CD8-positive, alpha-beta memory T cell (primary cell): ENCODE results near the gene CREB3. TPM values are rescaled to one million over a fixed set of nuclear protein-coding genes. Genes with fewer than 3 reads are reported as not detected.

Experiments
- CTCF ChIA-PET: fragments of 350-600 bp; sonication (Branson Sonifier 250); formaldehyde crosslinking; loops from one replicate; lab custom pipeline; 2021; ENCODE audit warnings: antibody characterized with exemption; lab: Charles Lee
- POLR2A ChIA-PET: fragments of 350-600 bp; sonication (Branson Sonifier 250); formaldehyde crosslinking; loops from one replicate; lab custom pipeline; 2021; ENCODE audit warnings: antibody characterized with exemption; lab: Charles Lee
- DNase-seq, 5 donors: peaks; one replicate each; pipeline versions ENCODE4 v3.0.0 to v3.0.0-alpha.2; 2020 to 2022; ENCODE audit warnings: mixed read lengths in 1 of 5
- H3K27ac ChIP-seq: one replicate; pipeline ENCODE4 v1.7.0; 2013; ENCODE audit warnings: low read depth, mild to moderate bottlenecking, low read length, moderate library complexity
- H3K27me3 ChIP-seq: 2 replicates; pipeline ENCODE4 v1.7.0; 2013; ENCODE audit warnings: low read length, mild to moderate bottlenecking; ENCODE audit not compliant: insufficient read depth, poor library complexity, severe bottlenecking
- H3K36me3 ChIP-seq: 2 replicates; pipeline ENCODE4 v1.7.0; 2013; ENCODE audit warnings: mild to moderate bottlenecking, low read length, moderate library complexity; ENCODE audit not compliant: insufficient read depth
- H3K4me1 ChIP-seq: 2 replicates; pipeline ENCODE4 v1.7.0; 2013; ENCODE audit warnings: mild to moderate bottlenecking, low read length, moderate library complexity; ENCODE audit not compliant: insufficient read depth
- H3K4me3 ChIP-seq: 2 replicates; pipeline ENCODE4 v1.7.0; 2013; ENCODE audit warnings: mild to moderate bottlenecking, low read length
- H3K9me3 ChIP-seq: 2 replicates; pipeline ENCODE4 v1.7.0; 2013; ENCODE audit warnings: mild to moderate bottlenecking, low read length
- H3K27ac Mint-ChIP-seq, 8 donors: one replicate each; pipeline ENCODE4 v1.8.0; 2020 to 2021; ENCODE audit warnings: mixed read lengths in 8 of 8, mild to moderate bottlenecking in 6 of 8, inconsistent platforms in 3 of 8, moderate library complexity in 3 of 8
- H3K27me3 Mint-ChIP-seq, 2 donors: one replicate each; pipeline ENCODE4 v1.8.0; 2020 to 2021; ENCODE audit warnings: mixed read lengths in 2 of 2, mild to moderate bottlenecking in 1 of 2, moderate library complexity in 1 of 2
- H3K36me3 Mint-ChIP-seq, 3 donors: one replicate each; pipeline ENCODE4 v1.8.0; 2020 to 2021; ENCODE audit warnings: mixed read lengths in 3 of 3, inconsistent platforms in 1 of 3, mild to moderate bottlenecking in 1 of 3
- H3K4me1 Mint-ChIP-seq, 3 donors: one replicate each; pipeline ENCODE4 v1.8.0; 2020 to 2021; ENCODE audit warnings: mixed read lengths in 3 of 3, inconsistent platforms in 1 of 3, mild to moderate bottlenecking in 1 of 3
- H3K4me3 Mint-ChIP-seq, 7 donors: one replicate each; pipeline ENCODE4 v1.8.0; 2020 to 2021; ENCODE audit warnings: mixed read lengths in 7 of 7, mild to moderate bottlenecking in 6 of 7, moderate library complexity in 4 of 7, inconsistent platforms in 2 of 7
- H3K9me3 Mint-ChIP-seq, 5 donors: one replicate each; pipeline ENCODE4 v1.8.0; 2020 to 2022; ENCODE audit warnings: mixed read lengths in 5 of 5, mild to moderate bottlenecking in 3 of 5, moderate library complexity in 2 of 5, inconsistent platforms in 1 of 5
- polyA plus RNA-seq: library from polyadenylated mRNA; unstranded; fragments of 300-500 nt; fragmentation: Illumina TruSeq; gene quantifications from one replicate; pipeline ENCODE4 v1.2.3, GENCODE V29; 2021
- total RNA-seq, 2 experiments: library from RNA; stranded (reverse); gene quantifications; one replicate each; pipeline ENCODE4 v1.2.3, GENCODE V29; 2021

The CREB3 gene
- total and polyA plus RNA-seq, 3 experiments from 2014 or later, result 38.0 to 53.6 (median 38.6) TPM

DNA sequence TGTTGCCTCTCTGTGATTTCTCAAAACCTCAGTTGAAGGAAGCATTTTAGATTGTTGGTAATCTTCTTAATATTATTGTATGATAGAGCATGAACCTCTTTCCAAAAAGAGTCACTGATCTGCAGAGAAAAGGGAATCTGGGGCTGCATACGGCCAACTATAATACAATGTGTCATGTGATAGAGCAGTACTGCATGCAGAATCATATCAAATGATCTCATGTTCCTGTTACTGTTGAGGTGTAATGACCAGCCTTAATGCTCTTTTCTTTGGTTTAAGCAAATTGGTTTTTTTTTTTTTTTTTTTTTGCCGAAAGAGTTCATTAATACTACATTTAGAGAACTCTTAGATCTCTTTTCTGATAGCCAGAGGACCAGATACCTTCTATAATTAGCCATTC, 34.5 kb downstream of the CREB3 start:
- no peak overlapping the region for H3K4me3 Mint-ChIP-seq
- no peaks in the 10 kb centered on the region for H3K4me1 ChIP-seq
- H3K4me3 ChIP-seq, result no peak overlapping the region
- no peaks in the 10 kb centered on the region for H3K27me3 Mint-ChIP-seq
- H3K27me3 ChIP-seq, result no peaks in the 10 kb centered on the region
- H3K36me3 ChIP-seq, result no peaks in the 10 kb centered on the region
- CTCF ChIA-PET, result no interaction called here
- no peaks in the 10 kb centered on the region for H3K9me3 ChIP-seq
- DNase-seq, result no peak
- POLR2A ChIA-PET, result no interaction called here
- H3K4me1 Mint-ChIP-seq, result peaks cover 12 to 27% (median 14%) of the 10 kb centered on the region in 3 donors
- H3K36me3 Mint-ChIP-seq, result peaks cover 0 to 2% (median 0%) of the 10 kb centered on the region in 3 donors
- H3K27ac ChIP-seq, result no peak overlapping the region
- no peaks in the 10 kb centered on the region for H3K9me3 Mint-ChIP-seq
- no peak overlapping the region for H3K27ac Mint-ChIP-seq

DNA sequence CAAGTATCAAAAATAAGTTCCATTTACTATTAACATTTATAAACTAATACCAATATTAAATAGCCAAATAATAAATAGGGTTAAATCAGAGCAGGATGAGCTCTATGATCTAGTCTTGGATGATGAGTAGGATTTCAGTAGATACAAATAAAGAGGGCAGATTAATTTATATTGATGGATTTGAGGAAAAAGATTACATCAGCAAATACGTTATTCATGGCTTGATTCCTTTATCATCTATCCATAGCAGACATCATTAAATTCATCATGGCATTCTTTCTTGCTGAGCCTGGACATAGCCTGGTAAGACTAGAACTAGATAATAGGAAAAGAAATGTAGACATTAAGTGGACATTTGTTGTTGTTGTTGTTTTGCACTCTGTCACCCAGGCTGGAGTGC, 35.0 kb downstream of the CREB3 start:
- Mint-ChIP-seq H3K9me3 (no peaks in the 10 kb centered on the region), H3K27ac (no peak overlapping the region), H3K4me1 (peaks cover 12 to 26% (median 13%) of the 10 kb centered on the region in 3 donors), H3K36me3 (peaks cover 0 to 2% (median 0%) of the 10 kb centered on the region in 3 donors), H3K27me3 (no peaks in the 10 kb centered on the region), H3K4me3 (no peak overlapping the region)
- Histone ChIP-seq H3K36me3 (no peaks in the 10 kb centered on the region), H3K27me3 (no peaks in the 10 kb centered on the region), H3K27ac (no peak overlapping the region), H3K9me3 (no peaks in the 10 kb centered on the region), H3K4me1 (no peaks in the 10 kb centered on the region), H3K4me3 (no peak overlapping the region)
- DNase-seq, result no peak
- POLR2A ChIA-PET, result no interaction called here
- CTCF ChIA-PET, result interaction anchor here (0.8 kb wide), 1 partner anchor 59 kb away, joined by 3 read pairs; no protein-coding TSS in a partner anchor

DNA sequence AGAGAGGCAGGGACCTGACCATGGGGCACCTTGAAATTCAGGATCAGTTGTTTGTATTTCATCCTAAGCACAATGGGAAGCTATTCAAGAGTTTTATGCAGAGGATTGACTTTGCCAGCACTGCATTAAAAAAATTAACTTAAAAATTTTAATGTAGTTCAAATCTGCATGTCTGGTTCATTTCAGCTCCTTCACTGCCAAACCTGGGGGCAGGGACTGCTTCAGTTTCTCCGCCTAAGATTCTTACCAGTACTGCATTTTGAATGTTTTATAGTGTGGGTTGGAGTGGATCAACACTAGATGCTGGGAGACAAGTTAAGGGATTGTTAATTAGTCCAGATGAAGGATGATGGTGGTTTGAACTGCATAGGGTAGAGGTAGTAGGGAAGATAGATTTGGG, 37.3 kb downstream of the CREB3 start:
- Mint-ChIP-seq H3K27me3 (no peaks in the 10 kb centered on the region), H3K36me3 (peaks cover 0 to 3% (median 0%) of the 10 kb centered on the region in 3 donors), H3K4me3 (no peak overlapping the region), H3K9me3 (no peaks in the 10 kb centered on the region), H3K4me1 (peaks cover 10 to 19% (median 12%) of the 10 kb centered on the region in 3 donors), H3K27ac (no peak overlapping the region)
- CTCF ChIA-PET, result interaction anchor here (1.2 to 3.0 kb wide), 2 partner anchors 13 to 112 kb away, joined by 5 to 11 read pairs; no protein-coding TSS in a partner anchor
- POLR2A ChIA-PET, result no interaction called here
- H3K4me1 ChIP-seq, result no peaks in the 10 kb centered on the region
- no peaks in the 10 kb centered on the region for H3K27me3 ChIP-seq
- H3K36me3 ChIP-seq, result no peaks in the 10 kb centered on the region
- no peak overlapping the region for H3K27ac ChIP-seq
- no peaks in the 10 kb centered on the region for H3K9me3 ChIP-seq
- no peak for DNase-seq
- no peak overlapping the region for H3K4me3 ChIP-seq

DNA sequence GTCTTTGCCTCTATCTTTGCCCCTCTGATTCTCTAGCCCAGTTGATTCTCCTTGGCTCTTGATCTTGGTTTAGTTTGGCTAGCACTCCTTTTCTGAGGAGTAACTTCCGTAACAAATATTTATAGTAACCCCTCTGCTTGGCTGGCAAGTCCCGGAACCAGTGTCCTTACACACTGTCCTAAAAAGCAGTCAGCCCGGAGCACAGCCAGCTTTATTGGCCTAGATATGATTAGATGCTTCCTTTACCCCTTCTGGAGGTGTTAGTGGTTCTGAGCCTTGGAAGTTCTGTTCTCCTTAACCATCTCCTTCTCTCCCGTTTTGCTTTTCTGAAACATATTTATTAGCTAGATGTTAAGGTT, 38.6 kb downstream of the CREB3 start:
- H3K36me3 ChIP-seq, result no peaks in the 10 kb centered on the region
- Mint-ChIP-seq H3K27ac (no peak overlapping the region), H3K4me3 (no peak overlapping the region), H3K27me3 (no peaks in the 10 kb centered on the region), H3K4me1 (peaks cover 9 to 15% (median 12%) of the 10 kb centered on the region in 3 donors), H3K36me3 (peaks cover 0 to 5% (median 0%) of the 10 kb centered on the region in 3 donors), H3K9me3 (no peaks in the 10 kb centered on the region)
- ChIA-PET CTCF (interaction anchor here (2.8 to 3.0 kb wide), 2 partner anchors 14 to 19 kb away, joined by 8 to 11 read pairs; no protein-coding TSS in a partner anchor), POLR2A (interaction anchor here (0.5 to 1.0 kb wide), 2 partner anchors 35 to 195 kb away, joined by 3 to 4 read pairs; no protein-coding TSS in a partner anchor)
- H3K4me1 ChIP-seq, result no peaks in the 10 kb centered on the region
- H3K27me3 ChIP-seq, result no peaks in the 10 kb centered on the region
- no peak for DNase-seq
- H3K9me3 ChIP-seq, result no peaks in the 10 kb centered on the region
- no peak overlapping the region for H3K27ac ChIP-seq
- H3K4me3 ChIP-seq, result no peak overlapping the region

DNA sequence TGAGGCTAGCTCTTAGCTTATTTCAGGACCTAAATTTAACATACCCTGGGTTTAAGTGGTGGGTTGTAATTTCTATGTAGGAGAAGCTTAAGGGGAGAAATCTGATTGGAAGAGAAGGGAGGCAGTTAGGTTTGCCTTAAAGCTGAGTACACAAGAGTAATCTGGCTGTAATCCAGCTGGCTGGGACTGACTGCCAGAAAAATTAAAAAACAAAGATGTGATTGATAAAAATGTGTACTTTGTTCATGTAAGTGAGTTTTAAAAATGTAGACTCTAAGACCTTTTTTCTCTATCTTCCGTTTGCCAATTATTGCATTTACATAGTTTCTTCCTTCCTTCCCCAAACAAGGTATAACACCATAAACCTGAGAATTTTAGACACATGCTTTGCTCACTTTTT, 39.1 kb downstream of the CREB3 start:
- H3K27ac ChIP-seq, result no peak overlapping the region
- no peak overlapping the region for H3K4me3 ChIP-seq
- H3K4me1 ChIP-seq, result no peaks in the 10 kb centered on the region
- H3K36me3 Mint-ChIP-seq, result peaks cover 0 to 7% (median 0%) of the 10 kb centered on the region in 3 donors
- CTCF ChIA-PET, result interaction anchor here (2.8 to 3.0 kb wide), 2 partner anchors 15 to 18 kb away, joined by 8 to 11 read pairs; no protein-coding TSS in a partner anchor
- H3K4me3 Mint-ChIP-seq, result no peak overlapping the region
- no peak for DNase-seq
- H3K27me3 Mint-ChIP-seq, result no peaks in the 10 kb centered on the region
- H3K9me3 Mint-ChIP-seq, result no peaks in the 10 kb centered on the region
- H3K27ac Mint-ChIP-seq, result no peak overlapping the region
- H3K4me1 Mint-ChIP-seq, result peaks cover 7 to 10% (median 8%) of the 10 kb centered on the region in 3 donors
- H3K27me3 ChIP-seq, result no peaks in the 10 kb centered on the region
- no peaks in the 10 kb centered on the region for H3K36me3 ChIP-seq
- POLR2A ChIA-PET, result interaction anchor here (0.5 to 1.0 kb wide), 2 partner anchors 35 to 194 kb away, joined by 3 to 4 read pairs; no protein-coding TSS in a partner anchor
- H3K9me3 ChIP-seq, result no peaks in the 10 kb centered on the region

DNA sequence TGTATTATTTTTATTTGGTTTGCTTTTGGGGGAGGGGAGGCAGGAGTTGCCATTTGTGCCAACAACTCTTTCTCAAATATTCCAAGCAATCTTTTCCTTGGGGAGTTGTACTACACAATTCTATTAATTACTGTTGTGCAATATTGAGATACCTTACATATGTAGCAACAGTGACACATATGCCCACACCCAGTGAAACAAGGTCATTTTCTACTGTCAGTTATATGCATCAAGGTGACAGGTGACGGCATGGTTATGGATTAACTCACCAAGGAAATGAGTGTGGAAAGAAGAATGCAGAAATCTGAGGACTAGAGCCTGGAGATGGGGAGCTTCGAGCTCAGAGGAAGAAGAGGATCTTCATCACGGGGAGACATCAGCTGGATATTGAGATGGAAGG, 39.5 kb downstream of the CREB3 start:
- Mint-ChIP-seq H3K4me1 (peaks cover 5 to 8% (median 5%) of the 10 kb centered on the region in 3 donors), H3K27me3 (no peaks in the 10 kb centered on the region), H3K4me3 (no peak overlapping the region), H3K36me3 (peaks cover 0 to 7% (median 0%) of the 10 kb centered on the region in 3 donors), H3K9me3 (no peaks in the 10 kb centered on the region), H3K27ac (no peak overlapping the region)
- H3K27ac ChIP-seq, result no peak overlapping the region
- DNase-seq, result no peak
- ChIA-PET POLR2A (no interaction called here), CTCF (interaction anchor here (1.4 to 2.8 kb wide), 2 partner anchors 15 to 18 kb away, joined by 4 to 8 read pairs; no protein-coding TSS in a partner anchor)
- no peaks in the 10 kb centered on the region for H3K36me3 ChIP-seq
- H3K9me3 ChIP-seq, result no peaks in the 10 kb centered on the region
- no peaks in the 10 kb centered on the region for H3K27me3 ChIP-seq
- no peaks in the 10 kb centered on the region for H3K4me1 ChIP-seq
- no peak overlapping the region for H3K4me3 ChIP-seq

DNA sequence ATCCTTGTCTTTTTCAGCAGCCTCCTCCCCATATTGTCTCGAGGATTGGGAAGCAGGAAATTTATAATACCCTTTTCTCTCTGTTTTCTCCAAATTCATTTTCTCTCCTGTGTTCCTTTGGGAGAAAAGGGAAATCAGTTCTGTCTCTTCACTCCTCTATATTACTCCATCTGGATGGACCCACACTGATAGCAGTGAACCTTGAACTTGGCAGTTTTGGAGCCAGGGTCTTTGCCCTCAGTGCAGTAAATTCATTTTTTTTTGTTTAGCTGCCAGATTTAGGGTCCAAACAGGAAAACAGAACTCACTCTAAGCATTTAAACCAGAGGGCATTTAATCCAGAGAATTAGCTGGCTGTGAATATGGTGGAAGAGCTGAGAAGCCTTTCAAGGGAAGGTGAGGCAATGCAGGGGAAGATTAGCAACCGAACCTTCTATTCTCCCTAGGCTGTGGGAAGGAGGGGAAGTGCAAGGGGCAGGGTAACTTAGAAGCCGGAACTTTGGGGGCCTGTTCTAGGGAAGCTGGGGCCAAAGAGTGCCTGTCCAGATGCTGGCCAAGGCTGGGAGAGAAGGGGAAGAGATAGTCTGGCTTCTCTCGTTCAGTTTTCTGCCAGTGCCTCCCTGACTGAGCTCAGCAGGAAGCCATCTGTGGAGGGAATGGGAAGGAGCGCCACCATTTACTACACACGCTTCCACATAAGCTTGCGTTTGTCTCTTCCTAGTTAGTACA, 42.6 kb downstream of the CREB3 start:
- Histone ChIP-seq H3K4me1 (no peaks in the 10 kb centered on the region), H3K4me3 (no peak overlapping the region), H3K36me3 (no peaks in the 10 kb centered on the region), H3K9me3 (no peaks in the 10 kb centered on the region), H3K27ac (no peak overlapping the region), H3K27me3 (no peaks in the 10 kb centered on the region)
- H3K27me3 Mint-ChIP-seq, result no peaks in the 10 kb centered on the region
- H3K36me3 Mint-ChIP-seq, result peaks cover 0 to 15% (median 6%) of the 10 kb centered on the region in 3 donors
- no peak for DNase-seq
- no peak overlapping the region for H3K4me3 Mint-ChIP-seq
- CTCF ChIA-PET, result interaction anchor here (0.7 to 1.4 kb wide), 4 partner anchors 9 to 23 kb away, joined by 3 to 5 read pairs (median 3); no protein-coding TSS in a partner anchor
- peaks cover 0 to 7% (median 2%) of the 10 kb centered on the region in 3 donors for H3K4me1 Mint-ChIP-seq
- POLR2A ChIA-PET, result no interaction called here
- H3K9me3 Mint-ChIP-seq, result no peaks in the 10 kb centered on the region
- peak overlapping the region in 2 of 8 donors; percentile 58 to 61 for H3K27ac Mint-ChIP-seq

DNA sequence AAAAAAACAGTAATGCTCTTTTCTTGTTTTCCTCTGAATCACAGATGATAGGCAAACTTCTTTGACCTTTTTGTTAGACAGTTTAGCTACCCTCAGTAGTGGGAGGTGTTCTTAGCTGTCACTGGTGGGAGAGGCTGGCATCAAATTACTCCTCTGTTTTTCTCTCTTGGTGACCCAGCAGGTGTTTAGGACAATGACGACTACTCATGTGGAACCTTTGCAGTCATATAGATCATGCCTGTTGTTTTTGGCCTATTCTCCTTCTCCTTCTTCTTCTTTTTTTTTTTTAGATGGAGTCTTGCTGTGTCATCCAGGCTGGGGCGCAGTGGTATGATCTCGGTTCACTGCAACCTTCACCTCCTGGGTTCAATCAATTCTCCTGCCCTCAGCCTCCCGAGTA, 43.6 kb downstream of the CREB3 start:
- peaks cover 0 to 7% (median 2%) of the 10 kb centered on the region in 3 donors for H3K4me1 Mint-ChIP-seq

More for the DNA sequence above, 43.6 kb downstream of the CREB3 start:
- Histone ChIP-seq H3K36me3 (no peaks in the 10 kb centered on the region), H3K27me3 (no peaks in the 10 kb centered on the region), H3K9me3 (no peaks in the 10 kb centered on the region), H3K4me1 (no peaks in the 10 kb centered on the region), H3K4me3 (no peak overlapping the region), H3K27ac (no peak overlapping the region)
- H3K27me3 Mint-ChIP-seq, result no peaks in the 10 kb centered on the region
- ChIA-PET CTCF (interaction anchor here (1.1 to 1.4 kb wide), 2 partner anchors 15 to 24 kb away, joined by 3 to 5 read pairs; no protein-coding TSS in a partner anchor), POLR2A (interaction anchor here (0.6 to 0.7 kb wide), 2 partner anchors 25 to 1928 kb away, joined by 5 read pairs; no protein-coding TSS in a partner anchor)
- no peaks in the 10 kb centered on the region for H3K9me3 Mint-ChIP-seq
- peak overlapping the region in 3 of 8 donors; percentile 52 to 90 (median 61) for H3K27ac Mint-ChIP-seq
- DNase-seq, result no peak
- H3K4me3 Mint-ChIP-seq, result no peak overlapping the region
- H3K36me3 Mint-ChIP-seq, result peaks cover 0 to 19% (median 7%) of the 10 kb centered on the region in 3 donors
